ENCODE results near the gene ARMC7.

GRCh38 chr17:75159196-75160031, 49.6 kb downstream of the ARMC7 start:
- TF ChIP-seq, protein P1, sequence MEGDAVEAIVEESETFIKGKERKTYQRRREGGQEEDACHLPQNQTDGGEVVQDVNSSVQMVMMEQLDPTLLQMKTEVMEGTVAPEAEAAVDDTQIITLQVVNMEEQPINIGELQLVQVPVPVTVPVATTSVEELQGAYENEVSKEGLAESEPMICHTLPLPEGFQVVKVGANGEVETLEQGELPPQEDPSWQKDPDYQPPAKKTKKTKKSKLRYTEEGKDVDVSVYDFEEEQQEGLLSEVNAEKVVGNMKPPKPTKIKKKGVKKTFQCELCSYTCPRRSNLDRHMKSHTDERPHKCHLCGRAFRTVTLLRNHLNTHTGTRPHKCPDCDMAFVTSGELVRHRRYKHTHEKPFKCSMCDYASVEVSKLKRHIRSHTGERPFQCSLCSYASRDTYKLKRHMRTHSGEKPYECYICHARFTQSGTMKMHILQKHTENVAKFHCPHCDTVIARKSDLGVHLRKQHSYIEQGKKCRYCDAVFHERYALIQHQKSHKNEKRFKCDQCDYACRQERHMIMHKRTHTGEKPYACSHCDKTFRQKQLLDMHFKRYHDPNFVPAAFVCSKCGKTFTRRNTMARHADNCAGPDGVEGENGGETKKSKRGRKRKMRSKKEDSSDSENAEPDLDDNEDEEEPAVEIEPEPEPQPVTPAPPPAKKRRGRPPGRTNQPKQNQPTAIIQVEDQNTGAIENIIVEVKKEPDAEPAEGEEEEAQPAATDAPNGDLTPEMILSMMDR (IDR thresholded peaks at IDR 0.05; ENCODE audit: low read length), result no peak
- TF ChIP-seq EZH2 (optimal IDR thresholded peaks at IDR 0.05; ENCODE audit: low read depth, low read length), result no peak
- no peak for TF ChIP-seq EZH2phosphoT487 (IDR thresholded peaks at IDR 0.05; ENCODE audit: low read length)
